T-cell (primary cell): Measurements from ENCODE around the gene DSG4. TPM values are rescaled to one million over a fixed set of nuclear protein-coding genes. Genes with fewer than 3 reads are reported as not detected.

Source experiments
- ATAC-seq, 4 experiments: fragments of 200-7000 bp in 3 of 4; fragments of 150-1000 bp in 1 of 4; cut with Tn5 transposase; replicated peaks in 1 of 4; 1 replicate in 3 of 4; 2 replicates in 1 of 4; pipeline ENCODE4 v1.10.0; 2021; ENCODE audit warnings: moderate library complexity in 3 of 4, mild to moderate bottlenecking in 2 of 4, moderate number of reproducible peaks in 1 of 4
- CTCF ChIA-PET, 2 donors: fragments of 300-600 bp; sonication (Branson Sonifier 250); formaldehyde crosslinking; loops; one replicate each; lab custom pipeline; 2022; ENCODE audit warnings: antibody characterized with exemption in 2 of 2; lab: Charles Lee
- POLR2A ChIA-PET, 2 donors: fragments of 300-600 bp; sonication (Branson Sonifier 250); formaldehyde crosslinking; loops; one replicate each; lab custom pipeline; 2022; ENCODE audit warnings: antibody characterized with exemption in 2 of 2; lab: Charles Lee
- DNase-seq, 35 experiments: peaks; one replicate each; pipeline versions ENCODE4 v3.0.0 to v3.0.0-alpha.2; 2013 to 2023
- H3K27ac ChIP-seq: one replicate; pipeline ENCODE4 v1.5.1; 2013; ENCODE audit warnings: low read length
- H3K27me3 ChIP-seq, 2 experiments: replicated peaks in 1 of 2; 1 replicate in 1 of 2; 2 replicates in 1 of 2; pipeline versions ENCODE4 v1.6.1 to v1.7.0; 2013; ENCODE audit warnings: low read length in 1 of 2, mixed read lengths in 1 of 2; ENCODE audit not compliant: control insufficient read depth in 2 of 2, insufficient read depth in 2 of 2; ENCODE audit errors: extremely low read depth in 1 of 2
- H3K36me3 ChIP-seq, 2 donors: 1 replicate in 1 of 2; 2 replicates in 1 of 2; pipeline versions ENCODE4 v1.6.1 to v1.7.0; 2013; ENCODE audit warnings: low read length in 1 of 2; ENCODE audit not compliant: control insufficient read depth in 2 of 2, insufficient read depth in 1 of 2; ENCODE audit errors: extremely low read depth in 1 of 2
- H3K4me1 ChIP-seq, 2 experiments: 1 replicate in 1 of 2; 2 replicates in 1 of 2; pipeline versions ENCODE4 v1.6.1 to v1.7.0; 2013; ENCODE audit warnings: low read length in 2 of 2, mixed read lengths in 1 of 2; ENCODE audit not compliant: insufficient read depth in 2 of 2, control insufficient read depth in 1 of 2; ENCODE audit errors: extremely low read depth in 1 of 2
- H3K4me3 ChIP-seq, 2 donors: 1 replicate in 1 of 2; 2 replicates in 1 of 2; pipeline versions ENCODE4 v1.5.1 to v1.7.0; 2013; ENCODE audit warnings: mild to moderate bottlenecking in 2 of 2, low read length in 1 of 2, moderate library complexity in 1 of 2; ENCODE audit not compliant: control insufficient read depth in 1 of 2; ENCODE audit errors: extremely low read depth in 1 of 2
- H3K9me3 ChIP-seq: 2 replicates; pipeline ENCODE4 v1.7.0; 2013
- H3K27ac Mint-ChIP-seq, 2 donors: one replicate each; pipeline ENCODE4 v1.8.0; 2020 to 2021; ENCODE audit warnings: mild to moderate bottlenecking in 2 of 2, mixed read lengths in 2 of 2
- H3K27me3 Mint-ChIP-seq, 2 donors: one replicate each; pipeline ENCODE4 v1.8.0; 2021 to 2022; ENCODE audit warnings: mixed read lengths in 2 of 2
- H3K36me3 Mint-ChIP-seq: one replicate; pipeline ENCODE4 v1.8.0; 2021; ENCODE audit warnings: mixed read lengths
- H3K4me1 Mint-ChIP-seq, 3 donors: one replicate each; pipeline ENCODE4 v1.8.0; 2020 to 2022; ENCODE audit warnings: mixed read lengths in 3 of 3, mild to moderate bottlenecking in 1 of 3
- H3K4me3 Mint-ChIP-seq, 3 donors: one replicate each; pipeline ENCODE4 v1.8.0; 2020 to 2022; ENCODE audit warnings: mild to moderate bottlenecking in 3 of 3, mixed read lengths in 3 of 3, moderate library complexity in 3 of 3
- H3K9me3 Mint-ChIP-seq, 3 donors: one replicate each; pipeline ENCODE4 v1.8.0; 2020 to 2022; ENCODE audit warnings: mixed read lengths in 3 of 3
- WGBS: methylation state at CpG from one replicate; pipeline ENCODE4 v1.1.5; 2013; ENCODE audit warnings: missing lambda C conversion rate; ENCODE audit not compliant: insufficient coverage; 5-methylcytosine and 5-hydroxymethylcytosine counted together
- total RNA-seq, 35 experiments: library from RNA in 6 of 35; stranded (reverse) in 6 of 35; fragments of 120-200 nt in 1 of 35; gene quantifications; one replicate each; pipeline versions ENCODE4 v1.2.1 to v1.2.4 and lab custom pipeline; 2013 to 2026

Gene DSG4
- total RNA-seq, 5 donors from 2014 or later (not counting 1 experiment from before 2014, with no cell fraction given): not detected

DNA sequence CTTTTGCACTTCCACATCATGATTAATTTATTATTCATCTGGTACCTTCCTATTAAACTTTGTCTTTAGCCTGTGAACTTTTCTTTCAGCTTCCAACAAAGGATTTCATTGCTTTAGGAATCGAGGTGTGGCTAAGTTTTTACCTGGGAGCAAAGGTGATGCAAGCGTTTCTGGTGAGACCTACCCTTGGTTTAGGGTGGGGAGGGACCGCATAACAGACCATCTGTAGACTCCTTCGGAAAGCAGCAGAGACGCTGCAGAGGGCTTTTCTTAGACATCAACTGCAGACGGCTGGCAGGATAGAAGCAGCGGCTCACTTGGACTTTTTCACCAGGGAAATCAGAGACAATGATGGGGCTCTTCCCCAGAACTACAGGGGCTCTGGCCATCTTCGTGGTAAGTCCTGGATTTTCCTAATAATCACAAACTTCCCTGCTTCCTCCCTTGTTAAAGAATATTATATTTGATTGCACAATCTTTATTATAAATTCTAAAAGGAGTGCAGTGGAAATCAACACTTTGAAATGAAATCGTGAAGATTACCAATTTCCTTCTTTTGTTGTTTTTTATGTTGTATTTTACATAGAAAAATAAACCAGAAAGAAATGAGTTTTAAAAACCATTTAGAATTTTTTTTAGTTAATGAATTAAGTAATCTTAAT, 71.1 kb downstream of the DSG4 start, which contains the start of gene DSG3:
Gene DSG3 (plus strand): TSS at position 212 of the 662 bp plus-strand sequence. CDS start 137 bp downstream, at position 349.
- H3K27me3 Mint-ChIP-seq: peaks cover 0 to 3% of the 10 kb centered on the region in 2 donors

GRCh38 chr18:31450409-31450808, 73.8 kb downstream of the DSG4 start:
- Mint-ChIP-seq H3K27ac (no peak overlapping the region), H3K36me3 (no peaks in the 10 kb centered on the region), H3K4me3 (no peak overlapping the region), H3K27me3 (peaks cover 0 to 3% of the 10 kb centered on the region in 2 donors), H3K4me1 (no peaks in the 10 kb centered on the region), H3K9me3 (peaks cover 0 to 2% (median 0%) of the 10 kb centered on the region in 3 donors)
- POLR2A ChIA-PET: no interaction called here
- DNase-seq: no peak
- no peak for ATAC-seq
- Histone ChIP-seq H3K9me3 (no peaks in the 10 kb centered on the region), H3K4me3 (no peak overlapping the region), H3K4me1 (no peaks in the 10 kb centered on the region), H3K36me3 (no peaks in the 10 kb centered on the region), H3K27me3 (no peaks in the 10 kb centered on the region), H3K27ac (no peak overlapping the region)
- CTCF ChIA-PET: no interaction called here

More for the DNA sequence above, 71.1 kb downstream of the DSG4 start, which contains the start of gene DSG3:
- DNase-seq (no peak), ATAC-seq (no peak)
- CTCF ChIA-PET: no interaction called here
- H3K4me1 ChIP-seq: no peaks in the 10 kb centered on the region
- no peak within 1 kb of the TSS for H3K27ac ChIP-seq
- H3K9me3 ChIP-seq: no peaks in the 10 kb centered on the region
- 79% methylated on average over 6 of the region's 9 CpGs for WGBS
- POLR2A ChIA-PET: no interaction called here
- H3K27ac Mint-ChIP-seq: no peak within 1 kb of the TSS
- H3K36me3 ChIP-seq: no peaks in the 10 kb centered on the region
- H3K4me3 ChIP-seq: no peak within 1 kb of the TSS
- H3K9me3 Mint-ChIP-seq: peaks cover 0 to 2% (median 0%) of the 10 kb centered on the region in 3 donors
- no peaks in the 10 kb centered on the region for H3K4me1 Mint-ChIP-seq
- no peak within 1 kb of the TSS for H3K4me3 Mint-ChIP-seq
- no peaks in the 10 kb centered on the region for H3K36me3 Mint-ChIP-seq
- no peaks in the 10 kb centered on the region for H3K27me3 ChIP-seq

DNA sequence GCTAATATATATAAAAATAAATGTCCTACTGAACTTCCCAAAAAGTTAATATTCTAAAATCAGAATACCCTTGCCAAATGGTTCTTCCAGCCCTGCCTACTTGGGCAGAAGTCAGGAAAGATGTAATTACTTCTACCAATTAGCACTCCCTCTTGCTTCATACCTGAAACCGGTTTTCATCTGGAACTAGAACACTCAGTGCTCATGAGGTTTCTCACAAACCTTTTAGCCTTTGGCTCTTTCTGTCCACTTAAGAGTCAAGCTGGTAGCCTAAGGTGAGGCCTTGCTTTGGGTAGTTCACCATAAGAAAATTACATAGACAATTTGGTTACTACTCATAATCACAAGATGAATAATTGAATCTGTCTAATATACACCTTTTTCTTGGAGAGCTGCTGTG, 75.0 kb downstream of the DSG4 start:
- H3K4me1 ChIP-seq: no peaks in the 10 kb centered on the region
- no peaks in the 10 kb centered on the region for H3K36me3 ChIP-seq
- no peak overlapping the region for H3K27ac ChIP-seq
- peaks cover 0 to 3% of the 10 kb centered on the region in 2 donors for H3K27me3 Mint-ChIP-seq
- H3K4me1 Mint-ChIP-seq: no peaks in the 10 kb centered on the region
- ChIA-PET POLR2A (no interaction called here), CTCF (interaction anchor here in 1 of 2 donors (0.7 kb wide), 1 partner anchor 734 kb away, joined by 3 read pairs; no protein-coding TSS in a partner anchor)
- no peaks in the 10 kb centered on the region for H3K27me3 ChIP-seq
- no peak overlapping the region for H3K4me3 Mint-ChIP-seq
- no CpG with 5 or more reads among the region's 1 CpG for WGBS
- no peaks in the 10 kb centered on the region for H3K9me3 ChIP-seq
- DNase-seq (no peak), ATAC-seq (no peak)
- no peaks in the 10 kb centered on the region for H3K36me3 Mint-ChIP-seq
- H3K27ac Mint-ChIP-seq: no peak overlapping the region
- H3K9me3 Mint-ChIP-seq: peaks cover 0 to 2% (median 0%) of the 10 kb centered on the region in 3 donors
- no peak overlapping the region for H3K4me3 ChIP-seq

- Mint-ChIP-seq H3K4me1 (no peaks in the 10 kb centered on the region), H3K9me3 (no peaks in the 10 kb centered on the region), H3K36me3 (no peaks in the 10 kb centered on the region), H3K27me3 (peaks cover 0 to 7% of the 10 kb centered on the region in 2 donors), H3K27ac (no peak overlapping the region), H3K4me3 (no peak overlapping the region)
- no CpG with 5 or more reads among the region's 3 CpGs for WGBS
- Histone ChIP-seq H3K4me3 (no peak overlapping the region), H3K27ac (no peak overlapping the region), H3K27me3 (no peaks in the 10 kb centered on the region), H3K36me3 (no peaks in the 10 kb centered on the region), H3K4me1 (no peaks in the 10 kb centered on the region), H3K9me3 (no peaks in the 10 kb centered on the region)
- ChIA-PET POLR2A (no interaction called here), CTCF (no interaction called here)
- ATAC-seq (no peak), DNase-seq (no peak)
Measured at GRCh38 chr18:31454066-31454708, 77.6 kb downstream of the DSG4 start.

Other genes starting within 250 kb of the DSG4 start
- 1 to 10 TPM; 1.5 to 5.9 (median 2.2) TPM for gene DSC1, start 213.9 kb upstream of the DSG4 start, total RNA-seq
- gene DSG1, start 58.6 kb upstream of the DSG4 start, total RNA-seq: not detected
- not detected for gene DSG3, start 71.0 kb downstream of the DSG4 start, total RNA-seq
- gene DSG2, start 121.4 kb downstream of the DSG4 start, total RNA-seq: under 1 TPM; 0.07 to 0.83 (median 0.53) TPM
- 1 to 10 TPM in 3 of 5 donors, not detected in 2; 1.7 to 2.6 (median 1.9) TPM for gene TTR, start 215.1 kb downstream of the DSG4 start, total RNA-seq